NCI-H2029 treated with DMSO at 0.1 percent for 48 hours (cell line): ENCODE results near the gene SDK1.
"Not testable (repeated sequence)": the region's sequence is repeated elsewhere in the genome, so short reads cannot be mapped to it uniquely, and the experiment has no call there.

Experiments used
- DNase-seq: peaks from one replicate; lab custom pipeline; 2025; lab: John Stamatoyannopoulos, UW

SDK1 gene

DNA sequence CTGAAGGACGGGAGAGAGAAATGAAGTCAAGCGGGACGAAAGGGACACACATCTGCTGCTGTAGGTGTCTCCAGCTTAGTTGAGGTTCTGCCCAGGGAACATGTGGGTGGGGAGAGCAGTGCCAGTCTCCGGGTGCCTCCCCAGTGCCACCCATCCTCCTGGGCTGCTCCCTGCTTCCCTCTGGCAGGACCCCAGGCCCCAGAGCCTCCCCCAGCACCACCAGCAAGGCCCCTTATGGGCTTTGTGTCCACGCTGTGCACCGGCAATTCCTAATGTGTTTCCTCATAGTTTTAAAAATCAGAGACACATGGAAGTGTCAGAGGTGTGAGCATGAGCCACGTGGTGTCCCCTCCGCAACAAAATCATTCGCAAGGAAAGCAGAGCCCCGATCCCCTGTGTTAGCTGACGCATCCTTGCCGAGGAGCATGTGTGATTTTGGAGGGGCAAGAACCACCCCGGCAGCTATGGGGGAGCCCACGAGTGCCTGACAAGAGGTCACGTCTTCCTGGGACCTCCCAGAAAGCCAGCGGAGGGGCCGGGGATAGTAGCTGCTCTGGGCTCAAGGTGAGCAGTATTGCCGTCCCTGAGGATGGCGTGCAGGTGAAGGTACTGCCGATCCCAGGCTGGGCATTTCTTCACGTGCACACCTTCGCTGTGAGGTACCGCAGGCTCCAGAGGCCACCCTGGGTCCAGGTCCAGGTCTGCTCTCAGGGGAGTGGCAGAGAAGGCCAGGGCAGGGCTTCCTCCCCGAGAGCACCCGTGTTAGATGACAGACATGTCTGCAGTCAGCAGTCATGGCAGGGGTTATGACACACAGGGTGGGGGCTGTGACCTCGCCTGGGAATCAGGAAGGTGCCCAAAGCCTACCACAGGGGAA is 932.8 kb downstream of the SDK1 start:
- DNase-seq, result no peak

DNA sequence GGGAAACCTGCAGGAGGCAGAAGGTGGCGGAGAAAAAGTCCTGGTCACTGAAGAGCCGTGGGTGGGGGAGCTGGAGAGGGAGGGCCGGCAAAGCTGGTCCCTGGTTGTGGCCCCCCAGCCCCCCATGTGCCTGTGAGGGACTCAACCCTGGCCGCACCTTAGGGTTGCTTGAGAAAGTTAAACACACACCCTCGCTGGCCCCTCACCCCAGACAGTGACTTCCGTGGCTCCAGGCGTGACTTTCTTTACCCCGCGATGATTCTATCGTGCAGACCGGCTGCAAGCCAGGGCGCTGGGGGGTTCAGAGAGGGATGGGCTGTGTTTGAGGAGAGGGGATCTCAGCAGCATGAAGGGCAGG is 933.4 kb downstream of the SDK1 start:
- no peak for DNase-seq

DNA sequence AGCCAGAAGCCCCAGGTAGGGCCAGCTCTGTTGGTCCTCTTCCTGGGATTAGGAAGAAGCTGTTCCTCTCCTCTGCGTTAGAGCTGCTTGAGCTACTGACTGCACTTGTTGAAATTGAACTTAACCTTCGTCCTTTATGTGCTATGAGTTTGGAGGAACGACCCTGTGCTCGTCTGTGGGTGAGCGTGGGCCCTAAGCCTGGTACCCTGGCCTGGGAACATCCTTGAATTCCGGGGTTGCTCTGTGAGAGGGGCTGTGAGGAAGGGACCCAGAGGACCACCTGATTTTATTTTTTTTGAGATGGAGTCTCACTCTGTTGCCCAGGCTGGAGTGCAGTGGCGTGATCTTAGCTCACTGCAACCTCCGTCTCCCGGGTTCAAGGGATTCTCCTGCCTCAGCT is 933.8 kb downstream of the SDK1 start:
- DNase-seq, result no peak

DNA sequence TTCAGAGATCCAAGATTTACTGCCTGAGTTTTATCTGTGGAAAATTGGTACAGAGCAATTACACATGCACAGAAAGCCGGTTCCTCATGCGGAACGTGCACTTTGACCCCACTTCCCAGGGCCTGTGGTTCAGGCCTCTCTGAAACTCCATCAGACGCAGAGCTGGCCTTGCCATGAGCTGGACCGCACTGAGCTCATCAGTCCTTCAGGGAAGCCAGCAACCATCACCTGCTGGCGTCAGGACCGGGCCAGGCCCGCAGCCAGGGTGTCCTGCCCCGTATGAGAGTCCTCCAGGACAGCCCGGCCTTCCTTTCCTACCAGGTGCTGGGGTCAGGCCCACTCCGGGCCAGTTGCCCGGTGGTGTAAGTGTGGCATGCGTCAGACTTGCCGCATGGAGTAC is 934.5 kb downstream of the SDK1 start:
- DNase-seq, result no peak

DNA sequence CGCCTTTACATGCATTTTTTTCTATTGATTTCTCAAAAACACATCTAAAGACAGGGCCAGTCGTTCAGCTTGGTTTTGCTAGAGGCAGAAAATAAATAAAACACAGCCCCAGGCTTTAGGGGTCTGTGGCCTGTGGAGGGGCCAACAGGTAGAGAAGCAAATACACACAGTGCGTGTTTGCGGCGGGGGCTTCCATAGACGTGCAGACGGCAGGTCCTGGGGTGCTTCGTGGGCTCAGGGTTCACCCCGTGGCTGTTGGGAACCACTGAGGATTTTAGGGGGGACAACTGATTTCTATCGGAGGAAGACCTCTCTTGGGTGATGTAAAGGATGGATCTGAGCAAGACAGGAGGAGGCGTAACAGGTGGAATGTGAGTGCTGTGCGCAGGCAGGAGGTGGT is 935.3 kb downstream of the SDK1 start:
- DNase-seq, result no peak

DNA sequence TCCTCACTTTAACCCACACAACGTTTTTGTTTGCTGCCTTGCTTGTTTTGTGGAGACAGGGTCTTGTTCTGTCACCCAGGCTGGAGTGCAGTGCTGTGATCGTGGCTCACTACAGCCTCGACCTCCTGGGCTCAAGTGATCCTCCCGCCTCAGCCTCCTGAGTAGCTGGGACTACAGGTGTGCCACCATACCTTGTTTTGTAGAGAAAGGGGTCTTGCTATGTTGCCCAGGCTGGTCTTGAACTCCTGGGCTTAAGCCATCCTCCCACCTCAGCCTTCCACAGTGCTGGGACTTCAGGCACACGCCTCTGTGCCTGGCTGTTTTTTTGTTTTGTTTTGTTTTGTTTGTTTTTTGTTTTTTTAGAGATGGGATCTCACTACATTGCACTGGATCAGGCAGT is 935.8 kb downstream of the SDK1 start:
- DNase-seq, result not testable (repeated sequence)

DNA sequence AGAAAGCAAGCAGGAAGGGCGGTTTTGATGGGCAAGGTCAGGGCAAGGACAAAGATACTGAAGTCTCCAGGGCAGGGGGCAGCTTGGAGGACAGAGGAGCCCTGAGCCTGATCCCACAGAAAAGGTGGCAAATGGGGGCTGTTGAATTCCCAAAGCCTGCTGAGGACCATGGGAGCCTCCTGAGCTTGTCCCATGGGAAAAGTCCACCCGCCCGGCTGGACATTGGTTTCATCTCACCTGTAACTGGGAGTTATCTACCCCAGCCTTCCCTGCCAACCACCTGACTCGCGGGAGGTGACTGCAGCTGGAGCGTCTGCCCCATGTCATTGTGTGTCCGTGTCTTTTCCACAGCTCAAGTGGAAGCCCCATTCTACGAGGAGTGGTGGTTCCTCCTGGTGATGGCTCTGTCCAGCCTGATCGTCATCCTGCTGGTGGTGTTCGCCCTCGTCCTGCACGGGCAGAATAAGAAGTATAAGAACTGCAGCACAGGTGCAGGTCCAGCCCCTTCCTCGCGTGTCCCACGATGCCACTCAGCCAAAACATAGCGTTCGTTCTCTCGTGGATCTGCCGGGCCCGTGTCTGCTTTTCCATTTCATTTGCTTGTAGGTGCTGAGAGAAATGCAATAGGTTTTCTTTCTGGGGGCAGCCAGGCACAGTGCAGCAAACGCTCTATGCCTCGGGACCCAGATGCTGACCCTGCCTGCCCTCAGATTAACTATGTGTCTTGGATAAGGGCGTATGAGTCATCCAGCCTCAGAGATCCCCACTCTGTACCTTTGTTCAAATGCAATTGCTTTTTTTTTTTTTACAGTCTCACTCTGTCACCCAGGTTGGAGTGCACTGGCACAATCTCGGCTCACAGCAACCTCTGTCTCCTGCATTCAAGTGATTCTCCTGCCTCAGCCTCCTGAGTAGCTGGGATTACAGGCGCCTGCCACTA is 936.5 kb downstream of the SDK1 start:
- DNase-seq, result no peak

DNA sequence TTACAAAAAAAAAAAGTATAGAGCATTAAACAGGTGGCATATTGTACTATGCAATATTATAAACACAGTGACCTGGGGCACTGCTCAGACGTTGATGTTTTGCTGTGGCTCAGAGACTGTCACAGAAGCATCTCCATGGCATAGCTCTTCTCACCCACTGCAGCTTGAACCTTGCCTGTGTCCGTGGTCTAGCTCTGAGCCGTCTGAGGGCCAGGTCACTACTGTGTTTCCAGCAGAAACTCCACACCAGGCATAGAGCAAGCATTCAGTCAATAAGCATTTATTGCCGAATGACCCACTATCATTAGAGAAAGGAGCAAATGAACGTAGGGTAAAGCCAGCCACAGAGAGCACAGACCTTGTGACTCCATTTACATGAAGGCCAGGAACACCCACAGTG is 937.8 kb downstream of the SDK1 start:
- DNase-seq, result no peak

DNA sequence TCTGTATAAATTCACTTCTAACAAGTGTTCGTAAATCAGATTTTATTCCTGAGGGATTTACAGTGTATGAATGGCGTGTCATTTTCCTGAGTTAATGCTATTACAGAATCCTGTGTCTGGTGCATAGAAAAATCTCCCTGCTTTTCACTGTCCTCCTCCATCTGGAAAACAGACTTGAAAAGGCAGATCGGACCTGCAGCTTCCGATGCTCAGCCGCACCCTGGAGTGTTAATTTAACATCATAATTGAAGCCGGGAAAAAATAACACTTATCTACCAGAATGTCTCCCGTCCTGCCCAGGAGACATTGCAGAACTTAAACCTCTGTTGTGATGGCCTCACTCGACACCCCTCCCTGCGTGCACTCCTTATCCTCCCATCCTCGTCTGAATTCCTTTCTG is 939.0 kb downstream of the SDK1 start:
- DNase-seq, result no peak

DNA sequence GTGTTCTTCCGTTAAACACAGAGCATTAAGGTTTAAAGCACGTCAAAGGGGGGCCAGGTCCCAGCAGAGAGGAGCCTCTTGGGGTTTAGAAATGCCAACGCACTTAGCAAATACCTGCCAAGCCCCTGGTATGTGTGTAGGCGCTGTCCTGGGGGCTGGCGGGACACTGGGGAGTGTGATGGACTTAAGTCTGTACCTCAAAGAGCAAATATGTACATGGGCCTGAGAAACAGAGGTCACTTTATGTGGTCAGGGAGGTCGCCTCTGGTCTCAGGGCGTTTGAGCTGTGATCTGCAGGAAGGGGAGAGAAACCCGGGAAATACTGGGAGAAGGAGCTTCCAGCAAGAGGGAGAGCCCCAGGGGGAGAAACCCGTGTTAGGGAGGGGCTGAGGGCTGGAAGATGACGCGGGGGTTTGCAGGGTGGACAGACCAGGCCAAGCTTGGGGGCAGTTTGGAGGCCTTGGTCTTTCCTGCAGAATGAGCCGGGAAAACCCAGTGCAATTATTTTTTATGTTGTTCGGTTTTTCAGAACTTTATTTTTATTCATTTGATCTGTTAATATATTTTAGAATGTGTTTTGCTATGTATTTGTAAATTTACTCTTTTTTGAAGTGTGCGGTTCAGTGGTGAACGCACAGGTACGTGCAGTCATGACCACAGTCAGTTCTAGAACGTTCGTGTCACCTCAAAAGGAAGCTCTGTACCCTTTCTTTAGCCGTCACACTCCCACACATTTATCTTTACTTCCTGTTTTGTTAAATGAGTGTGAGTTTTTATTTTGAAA is 939.7 kb downstream of the SDK1 start:
- DNase-seq, result no peak

DNA sequence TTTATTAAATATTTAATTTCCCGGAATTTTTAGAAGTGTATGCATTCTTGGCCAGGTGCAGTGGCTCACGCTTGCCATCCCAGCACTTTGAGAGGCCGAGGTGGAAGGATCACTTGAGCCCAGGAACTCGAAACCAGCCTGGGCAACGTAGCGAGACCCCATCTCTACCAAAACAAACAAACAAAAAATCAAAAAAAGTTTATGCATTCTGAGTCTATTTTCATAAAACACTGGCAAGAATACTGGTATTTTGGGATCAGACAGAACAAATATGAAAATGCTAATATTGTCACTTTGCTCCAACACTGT is 940.2 kb downstream of the SDK1 start:
- no peak for DNase-seq

DNA sequence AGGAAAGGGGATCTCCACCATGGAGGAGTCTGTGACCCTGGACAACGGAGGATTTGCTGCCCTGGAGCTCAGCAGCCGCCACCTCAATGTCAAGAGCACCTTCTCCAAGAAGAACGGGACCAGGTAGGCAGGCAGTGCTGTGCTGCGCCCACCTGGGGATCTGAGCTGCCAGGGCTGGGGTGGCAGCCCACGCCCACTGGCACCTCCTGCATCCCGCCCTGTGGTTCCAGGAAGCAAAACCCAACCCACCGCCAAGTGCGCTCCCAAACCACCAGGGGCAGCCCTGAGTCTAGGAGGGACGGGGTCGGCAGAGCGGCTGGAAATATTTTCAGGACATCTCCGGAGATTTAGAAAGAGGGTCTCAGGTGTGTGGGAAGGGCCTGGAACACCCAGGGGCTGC is 940.7 kb downstream of the SDK1 start:
- no peak for DNase-seq

DNA sequence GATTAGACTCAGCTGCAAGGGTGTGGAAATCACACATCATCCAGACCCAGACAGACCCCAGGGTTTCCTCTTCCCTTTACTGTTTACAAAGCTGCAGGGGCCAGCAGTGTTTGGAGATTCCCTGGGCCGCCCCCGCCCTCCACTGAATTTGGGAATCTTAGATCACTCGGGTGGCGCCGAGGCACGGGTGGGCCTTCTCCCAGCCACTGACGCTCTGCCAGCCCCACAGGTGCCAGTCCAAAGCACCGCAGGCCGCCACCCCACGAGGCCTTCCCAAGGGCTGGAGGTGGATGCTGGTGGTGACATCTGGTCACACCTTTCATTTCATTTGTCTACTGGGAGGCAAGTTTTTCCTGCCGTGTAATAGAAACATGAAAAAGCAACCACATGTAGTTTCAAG is 941.7 kb downstream of the SDK1 start:
- DNase-seq, result no peak

DNA sequence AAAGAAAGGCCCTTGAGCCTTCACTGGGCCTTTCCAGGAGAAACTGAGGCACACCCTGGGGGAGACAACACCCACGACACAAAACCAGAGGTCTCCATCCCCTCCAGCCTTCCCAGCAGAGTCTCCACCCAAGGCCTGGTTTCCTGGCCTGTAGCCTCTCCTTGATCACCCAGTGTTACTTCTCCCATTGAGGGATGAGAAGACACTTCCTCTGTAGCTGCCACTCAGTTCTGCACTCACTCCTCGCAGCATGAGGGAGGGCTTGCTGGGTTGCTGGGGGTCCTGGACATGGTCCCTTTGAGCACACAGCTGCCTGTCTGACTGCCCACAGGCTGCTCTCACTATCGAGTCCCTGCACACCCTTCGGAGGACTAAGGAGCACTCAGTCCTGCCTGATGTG is 943.0 kb downstream of the SDK1 start:
- no peak for DNase-seq

DNA sequence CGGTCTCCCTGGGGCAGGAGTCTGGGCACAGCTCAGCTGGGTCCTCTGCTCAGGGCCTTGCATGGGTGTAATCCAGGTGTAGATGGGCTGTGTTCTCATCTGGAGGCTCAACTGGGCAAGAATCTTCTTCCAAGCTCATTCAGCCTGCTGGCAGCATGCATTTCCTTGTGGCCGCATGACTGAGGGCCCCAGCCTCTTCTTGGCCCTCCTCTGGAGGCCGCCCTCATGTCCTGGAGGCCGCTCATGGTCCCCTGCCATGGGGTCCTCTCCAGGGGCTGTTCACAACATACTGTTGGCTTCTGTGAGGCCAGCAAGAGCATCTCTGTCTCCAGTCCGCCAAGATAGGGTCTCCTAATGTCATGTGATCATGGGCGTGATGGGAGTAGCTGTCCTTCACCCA is 943.6 kb downstream of the SDK1 start:
- DNase-seq, result no peak

DNA sequence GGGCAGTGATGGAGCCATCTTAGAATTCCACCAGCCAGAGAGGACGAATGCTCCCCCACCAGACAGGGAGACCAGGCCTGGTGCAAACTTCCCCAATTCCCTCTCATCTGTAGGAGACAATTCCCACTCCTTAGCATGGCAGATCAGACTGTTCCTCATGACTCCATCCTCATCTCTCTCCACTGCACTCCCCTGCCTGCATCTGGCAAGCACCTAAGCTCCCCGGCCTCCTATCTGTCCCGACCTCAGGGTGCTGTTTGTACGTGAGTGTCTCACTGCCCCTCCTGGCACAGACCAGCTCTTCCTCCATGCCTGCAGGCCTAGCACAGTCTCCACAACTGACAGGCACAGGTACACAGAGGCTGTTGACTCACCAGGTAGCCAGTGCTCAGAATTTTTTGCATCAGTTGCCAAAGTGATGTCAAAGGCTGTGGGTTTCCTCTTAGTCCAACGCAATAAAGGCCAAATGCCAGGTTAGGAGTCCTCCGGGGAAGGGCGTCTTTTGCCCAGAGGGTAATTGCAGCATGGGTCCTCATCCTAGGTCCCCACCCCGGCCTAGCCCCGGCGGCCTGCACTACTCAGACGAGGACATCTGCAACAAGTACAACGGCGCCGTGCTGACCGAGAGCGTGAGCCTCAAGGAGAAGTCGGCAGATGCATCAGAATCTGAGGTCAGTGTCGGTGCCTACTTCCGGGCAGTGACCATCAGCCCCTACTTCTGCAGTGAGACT is 944.2 kb downstream of the SDK1 start:
- DNase-seq, result no peak

DNA sequence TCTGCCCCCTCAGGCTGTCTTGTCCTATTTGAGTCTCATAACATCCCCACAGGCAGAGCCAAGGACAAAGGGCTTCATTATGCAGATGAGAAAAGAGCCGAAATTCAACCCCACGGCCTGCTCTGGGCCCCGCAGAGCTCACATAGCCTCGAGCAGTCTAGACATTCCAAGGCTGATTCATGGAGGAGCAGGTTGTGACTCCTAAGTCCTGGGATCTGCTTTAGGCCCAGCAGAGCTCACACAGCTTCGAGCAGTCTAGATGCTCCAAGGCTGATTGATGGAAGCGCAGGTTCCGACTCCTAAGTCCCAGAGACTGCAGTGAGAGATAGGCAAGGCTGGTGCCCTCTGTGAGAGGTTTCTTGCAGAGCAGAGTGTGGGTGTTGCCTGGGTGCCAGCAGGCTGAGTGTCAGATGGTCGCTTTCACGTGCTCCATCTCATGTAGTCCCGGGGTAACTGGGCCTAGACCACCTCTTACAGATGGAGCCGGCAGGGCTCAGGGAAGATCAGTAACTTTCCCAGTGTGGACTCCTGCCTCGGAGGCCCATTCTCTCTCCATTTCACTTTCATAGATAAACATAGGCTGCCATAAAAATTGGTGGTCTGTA is 944.9 kb downstream of the SDK1 start:
- DNase-seq, result no peak

DNA sequence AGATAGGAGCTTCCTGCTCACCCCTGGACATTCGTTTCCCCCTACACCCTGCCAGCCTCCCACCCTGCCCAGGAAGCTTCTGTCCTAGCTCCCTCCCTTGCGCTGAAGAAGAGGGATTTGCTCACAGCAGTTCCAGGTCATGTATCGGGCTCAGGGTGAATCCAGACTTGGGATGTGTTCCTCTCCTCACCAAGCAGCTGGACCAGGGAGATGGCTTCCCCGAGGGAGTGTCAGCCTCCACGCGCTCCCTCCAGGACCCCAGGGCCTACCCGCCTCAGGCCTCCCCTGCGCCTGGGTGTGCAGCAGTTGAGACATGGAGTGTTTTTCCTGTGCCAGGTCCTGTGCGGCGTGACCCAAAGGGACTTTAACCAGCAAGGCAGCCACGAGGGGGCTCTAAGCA is 945.5 kb downstream of the SDK1 start:
- no peak for DNase-seq

DNA sequence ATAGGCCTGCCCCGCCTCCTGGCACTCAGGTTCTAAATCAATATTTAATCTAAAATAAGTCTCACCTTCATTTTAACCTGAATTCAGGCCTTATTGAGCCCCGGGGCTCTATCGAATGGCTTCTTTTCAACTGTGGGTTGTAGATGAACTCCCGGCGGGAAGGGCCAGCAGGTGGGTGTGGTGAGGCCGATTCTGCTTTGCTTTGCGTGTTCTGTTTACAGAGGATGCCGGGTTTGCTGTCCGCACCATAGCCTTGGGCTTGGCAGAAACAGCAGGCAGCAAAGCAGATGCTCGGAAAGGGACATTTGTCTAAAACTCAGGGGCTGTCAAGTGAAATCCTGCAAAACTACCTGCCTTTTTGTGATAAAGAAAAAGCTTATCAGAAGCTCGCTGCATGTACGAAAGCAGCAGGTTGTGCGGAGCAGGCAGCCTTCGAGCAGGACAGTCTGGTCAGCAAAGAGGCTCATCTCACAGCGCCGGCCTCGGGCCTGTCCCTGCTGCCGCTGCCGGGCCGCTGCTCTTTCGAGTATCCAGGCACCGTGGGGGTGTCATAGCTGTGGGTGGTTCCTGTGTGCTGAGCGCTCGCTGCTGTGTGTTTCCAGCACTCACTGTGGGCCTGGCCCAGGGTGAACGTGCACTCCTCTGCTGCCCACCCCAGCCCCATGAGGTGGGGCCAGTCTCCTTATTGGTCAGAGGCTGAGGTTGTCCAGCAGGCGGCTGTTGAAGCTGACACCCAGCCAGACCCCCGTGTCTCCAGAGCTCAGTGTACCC is 946.2 kb downstream of the SDK1 start:
- no peak for DNase-seq

DNA sequence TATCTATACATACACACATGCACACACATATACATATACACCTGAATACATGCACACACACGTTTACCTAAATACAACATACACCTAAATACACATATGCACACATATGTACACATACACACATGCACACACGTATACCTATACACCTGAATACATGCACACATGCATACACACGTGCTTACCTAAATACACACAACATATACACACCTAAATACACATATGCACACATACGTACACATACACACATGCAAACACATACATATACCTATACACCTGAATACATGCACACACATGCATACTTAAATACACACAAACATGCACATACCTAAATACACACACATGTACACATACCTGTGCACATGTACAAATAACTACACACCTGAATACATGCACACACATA is 947.2 kb downstream of the SDK1 start:
- DNase-seq, result no peak

DNA sequence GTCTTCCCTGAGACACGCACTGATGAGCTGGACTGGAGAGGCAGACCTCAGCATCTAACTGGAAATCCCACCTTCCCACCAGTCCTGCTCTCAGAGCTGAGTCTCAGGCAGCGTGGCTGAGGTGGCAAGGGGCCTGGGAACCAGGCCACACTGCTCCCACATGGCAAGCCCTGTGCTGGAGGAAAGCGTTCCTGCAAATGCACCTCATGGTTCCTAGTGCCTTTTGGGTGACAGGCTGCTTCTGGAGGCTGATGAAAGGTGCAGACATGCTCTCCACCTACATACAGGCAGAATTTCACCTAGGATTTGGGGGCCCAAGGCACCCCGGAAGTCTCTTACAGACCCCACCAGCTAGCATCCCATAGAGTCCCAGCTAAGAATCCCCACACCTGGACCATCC is 948.2 kb downstream of the SDK1 start:
- no peak for DNase-seq
